NK-92 (cell line): ENCODE results near the gene PHACTR1.
"Not testable (repeated sequence)": the region's sequence is repeated elsewhere in the genome, so short reads cannot be mapped to it uniquely, and the experiment has no call there.

ENCODE experiments used
- DNase-seq: peaks from one replicate; lab custom pipeline; 2025; ENCODE audit not compliant: unreplicated experiment; lab: John Stamatoyannopoulos, UW

The PHACTR1 gene

GRCh38 chr6:12943549-12943948 lies 227.0 kb downstream of the PHACTR1 start:
- no peak for DNase-seq

DNA sequence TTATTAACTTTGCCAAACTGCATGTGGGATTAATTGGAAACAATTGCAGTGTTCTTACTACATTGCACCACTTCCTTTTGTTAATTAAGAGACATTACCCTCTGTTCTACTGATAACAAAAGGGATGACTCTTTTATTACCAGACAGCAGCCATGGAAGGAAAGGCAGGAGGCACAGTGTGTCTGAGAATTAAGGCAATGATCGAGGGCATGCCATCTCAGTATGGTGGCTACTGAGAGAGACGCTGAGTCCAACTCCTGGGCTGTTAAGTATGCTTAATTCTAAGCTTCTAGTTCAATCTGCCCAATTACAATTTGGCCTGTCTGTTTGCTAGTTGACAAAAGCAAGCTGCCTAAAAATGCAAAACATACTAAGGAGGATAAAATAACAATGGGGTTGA lies 227.4 kb downstream of the PHACTR1 start:
- no peak for DNase-seq

- DNase-seq, result not testable (repeated sequence)
Measured at GRCh38 chr6:12944528-12944927, 228.0 kb downstream of the PHACTR1 start.

GRCh38 chr6:12947151-12947871 lies 230.7 kb downstream of the PHACTR1 start:
- no peak for DNase-seq

DNA sequence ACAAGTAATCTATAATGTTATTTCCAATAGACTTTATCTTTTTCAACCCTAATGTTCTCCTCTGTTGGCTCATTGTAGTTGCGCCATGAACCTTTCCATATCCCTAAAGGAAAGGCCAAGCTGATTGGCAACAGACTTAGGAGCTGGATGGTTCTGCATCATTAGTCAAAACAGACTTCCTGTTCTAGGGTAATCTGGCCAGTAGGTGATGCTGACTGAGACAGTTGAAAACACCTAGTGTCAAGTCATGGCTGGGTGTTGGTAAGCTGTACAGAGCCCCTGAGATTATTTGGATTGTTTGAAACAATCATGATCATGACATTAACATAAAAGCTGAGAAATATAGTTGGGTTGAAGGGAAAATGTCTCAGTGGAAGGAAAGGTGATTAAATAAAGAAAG lies 231.4 kb downstream of the PHACTR1 start:
- DNase-seq, result no peak

DNA sequence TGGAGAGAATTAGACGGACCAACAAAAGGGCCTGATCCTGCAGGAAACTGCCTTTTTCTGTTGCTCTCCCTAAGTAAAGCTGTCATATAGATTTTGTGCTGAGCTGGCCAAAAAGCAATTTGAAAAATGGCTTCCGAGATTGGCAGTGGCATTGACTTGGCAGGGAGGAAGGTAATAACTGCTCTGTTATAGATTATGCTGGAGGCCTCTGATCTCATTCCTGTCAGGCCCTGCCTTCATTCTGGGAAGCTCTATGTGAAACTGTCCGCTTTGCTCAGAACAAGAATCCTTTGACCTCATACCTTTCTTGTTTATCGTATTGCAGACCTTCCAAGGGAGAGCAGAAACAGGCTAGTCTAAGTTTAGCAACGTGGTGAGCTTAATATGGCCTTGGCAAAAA lies 234.4 kb downstream of the PHACTR1 start:
- no peak for DNase-seq

DNA sequence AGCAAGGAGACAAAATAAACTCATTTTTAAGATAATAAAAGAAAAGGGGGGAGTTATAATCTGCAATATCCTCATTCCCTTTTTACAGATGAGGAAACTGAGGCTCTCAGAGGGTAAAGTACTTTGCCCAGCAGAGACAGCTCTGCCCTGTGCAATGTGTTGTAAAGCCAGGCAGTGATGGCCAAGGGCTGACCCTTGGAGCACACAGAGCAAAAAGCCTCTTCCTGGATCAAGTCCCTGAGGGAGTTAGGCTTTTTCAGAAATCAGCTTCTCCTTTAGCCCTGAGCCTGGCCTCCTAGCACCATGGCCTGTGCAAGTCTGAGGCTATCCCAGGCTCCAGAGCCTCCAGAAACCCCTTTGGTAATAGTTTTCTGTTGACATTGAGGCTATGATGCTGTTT lies 234.8 kb downstream of the PHACTR1 start:
- no peak for DNase-seq

- no peak for DNase-seq
Measured at GRCh38 chr6:12952318-12952717, 235.8 kb downstream of the PHACTR1 start.

- no peak for DNase-seq
Measured at GRCh38 chr6:12955956-12956355, 239.4 kb downstream of the PHACTR1 start.

DNA sequence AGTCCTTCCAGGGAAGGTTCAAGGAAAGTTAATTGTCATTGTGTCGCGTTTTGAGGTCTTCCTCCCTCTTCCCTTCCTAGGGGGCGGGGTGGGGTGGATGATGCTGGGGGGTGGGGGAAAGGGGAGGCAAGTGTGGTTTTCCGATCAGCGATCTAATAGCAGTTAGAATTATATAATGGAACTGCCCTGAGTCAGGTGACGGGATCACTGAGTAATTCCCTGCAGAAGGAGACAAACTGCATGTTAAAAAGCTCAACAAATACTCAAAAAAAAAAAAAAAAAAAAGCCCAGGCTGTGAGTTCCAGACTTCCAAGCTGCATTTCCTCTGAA lies 240.4 kb downstream of the PHACTR1 start:
- no peak for DNase-seq

DNA sequence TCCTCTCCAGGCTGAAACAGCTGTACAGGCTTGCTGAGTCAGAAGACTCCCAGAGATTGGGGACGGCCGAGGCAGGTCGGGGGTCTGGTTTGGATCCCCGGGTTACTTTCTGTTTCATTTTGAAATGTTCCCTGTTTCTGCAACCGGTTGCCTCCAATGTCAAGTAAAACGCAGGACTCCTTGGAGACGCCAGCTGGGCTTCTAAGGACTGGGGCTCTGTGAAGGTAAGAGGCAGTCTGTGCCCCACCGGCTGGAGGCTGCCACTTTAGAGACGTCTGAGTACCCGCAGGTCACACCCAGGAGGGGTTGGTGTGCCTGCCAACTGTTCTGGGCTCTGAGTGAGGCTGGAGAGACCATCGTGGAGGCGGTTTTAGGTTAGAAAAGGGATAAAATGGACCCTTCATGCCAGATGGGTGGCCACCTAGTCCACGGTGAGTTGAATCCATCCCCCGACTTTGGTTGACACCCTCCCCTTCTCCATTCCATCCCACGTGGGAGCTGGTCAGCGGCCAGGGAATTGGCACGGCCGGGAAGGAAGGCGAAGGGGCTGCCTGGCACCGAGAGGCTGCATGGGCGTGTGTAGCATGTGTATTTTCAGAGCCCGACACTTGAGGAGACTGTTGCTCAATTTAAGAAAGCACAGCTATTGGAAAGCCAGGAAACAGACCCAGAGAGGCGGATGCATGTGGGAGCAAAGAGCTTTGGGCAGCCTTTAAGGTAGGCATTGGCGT lies 240.9 kb downstream of the PHACTR1 start:
- no peak for DNase-seq

DNA sequence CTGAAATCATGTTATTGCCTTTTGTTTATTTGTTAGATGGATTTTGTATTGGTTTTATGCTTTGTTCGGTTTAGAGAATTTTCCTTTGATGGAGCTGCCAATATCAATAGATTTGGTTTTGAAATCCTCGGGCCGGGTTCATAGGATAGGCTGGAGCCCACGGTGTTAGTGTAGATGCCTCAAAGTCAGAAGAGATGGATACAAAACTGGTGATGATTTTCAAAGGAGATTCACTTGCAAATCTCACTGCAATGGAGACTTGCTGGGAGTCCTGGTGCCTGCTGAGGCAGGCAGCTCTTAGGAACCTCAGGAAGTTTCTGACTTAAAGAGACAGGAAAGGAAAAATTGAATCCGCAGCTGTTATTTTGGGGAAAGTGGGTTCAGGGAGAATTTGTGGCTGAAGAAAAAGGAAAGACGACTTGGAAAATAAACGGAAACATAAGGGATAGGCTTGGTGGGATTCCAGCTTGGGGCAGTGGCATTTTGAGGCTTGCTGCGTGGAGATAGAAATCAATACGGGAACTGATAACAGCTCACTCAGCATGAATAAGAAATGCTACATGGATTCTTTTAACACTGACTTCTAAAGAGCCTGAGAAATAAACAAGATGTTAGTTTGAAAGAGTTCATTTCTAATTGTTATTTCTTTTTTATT lies 241.6 kb downstream of the PHACTR1 start:
- DNase-seq, result no peak

DNA sequence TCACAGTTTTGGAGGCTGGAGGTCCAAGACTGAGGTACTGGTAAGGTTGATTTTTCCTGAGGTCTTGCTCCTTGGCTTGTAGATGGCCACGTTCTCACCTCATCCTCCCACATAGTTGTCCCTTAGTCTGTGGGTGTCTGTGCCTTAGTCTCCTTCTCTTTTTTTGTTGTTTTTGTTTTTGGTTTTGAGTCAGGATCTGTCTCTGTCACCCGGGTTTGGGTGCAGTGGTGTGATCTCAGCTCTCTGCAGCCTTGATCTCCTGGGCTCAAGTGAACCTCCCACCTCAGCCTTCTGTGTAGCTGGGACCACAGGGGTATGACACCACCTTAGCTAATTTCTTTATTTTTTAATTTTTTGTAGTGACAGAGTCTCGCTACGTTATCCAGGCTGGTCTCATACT lies 245.2 kb downstream of the PHACTR1 start:
- no peak for DNase-seq

DNA sequence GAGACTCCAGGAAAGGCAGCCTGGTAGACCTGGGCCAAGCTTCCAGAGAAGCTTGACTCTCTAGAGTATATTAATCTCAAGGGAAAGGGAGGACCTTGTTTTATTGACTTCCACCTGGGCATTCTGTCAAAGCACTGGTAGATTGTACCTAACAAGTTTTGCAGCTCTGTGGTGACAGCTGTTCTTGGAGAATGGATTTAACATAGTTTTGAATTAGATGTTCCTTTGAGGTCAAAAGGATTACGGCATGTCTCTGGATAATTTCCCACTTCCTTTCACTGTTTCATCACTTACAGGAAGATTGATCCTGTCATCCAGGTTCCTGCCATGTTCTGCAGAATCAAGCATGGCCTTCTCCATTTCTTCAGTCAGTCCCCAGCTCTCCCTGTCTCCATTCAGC lies 246.0 kb downstream of the PHACTR1 start:
- DNase-seq, result no peak

GRCh38 chr6:12962987-12963386 lies 246.4 kb downstream of the PHACTR1 start:
- no peak for DNase-seq

DNA sequence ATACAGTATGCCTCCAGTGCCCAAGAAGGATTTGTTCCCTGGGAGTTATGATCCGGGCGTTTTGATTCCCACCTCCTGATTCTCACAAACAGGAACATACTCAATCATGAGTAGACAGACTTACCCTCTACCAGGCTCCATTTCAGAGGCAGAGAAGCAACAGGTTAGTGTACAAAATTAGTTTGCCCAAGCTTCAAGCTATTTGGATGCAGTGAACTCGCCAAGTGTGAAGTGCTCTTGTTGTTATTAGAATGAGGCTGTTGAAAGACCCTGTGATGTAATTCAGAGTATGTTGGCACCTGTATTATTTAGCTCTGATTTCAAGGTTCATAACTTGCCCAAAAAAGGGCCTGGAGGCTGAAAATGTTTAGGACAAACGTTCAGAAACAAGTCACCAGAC lies 247.0 kb downstream of the PHACTR1 start:
- no peak for DNase-seq

DNA sequence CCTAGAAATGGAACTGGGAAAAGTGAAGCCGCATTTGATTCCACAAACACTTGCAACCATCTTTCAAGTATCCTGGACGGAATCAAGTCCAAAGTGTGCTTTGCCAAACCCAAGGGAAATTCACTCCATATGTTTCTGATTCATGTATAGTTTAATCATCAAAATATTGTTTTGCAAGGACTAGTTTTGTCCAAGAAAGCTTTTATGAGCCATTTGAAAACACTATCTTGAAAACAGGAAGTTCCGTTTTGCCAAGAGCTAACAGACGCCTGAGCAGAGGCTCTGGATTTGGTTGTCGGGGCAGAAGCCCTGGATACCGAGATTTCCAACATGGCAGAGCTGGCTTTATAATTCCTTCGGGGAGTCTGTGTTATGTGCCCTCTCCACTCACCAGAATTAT lies 251.1 kb downstream of the PHACTR1 start:
- DNase-seq, result no peak

- DNase-seq, result no peak
Measured at GRCh38 chr6:12968290-12968689, 251.7 kb downstream of the PHACTR1 start.

- DNase-seq, result no peak
Measured at GRCh38 chr6:12968839-12969558, 252.4 kb downstream of the PHACTR1 start.

DNA sequence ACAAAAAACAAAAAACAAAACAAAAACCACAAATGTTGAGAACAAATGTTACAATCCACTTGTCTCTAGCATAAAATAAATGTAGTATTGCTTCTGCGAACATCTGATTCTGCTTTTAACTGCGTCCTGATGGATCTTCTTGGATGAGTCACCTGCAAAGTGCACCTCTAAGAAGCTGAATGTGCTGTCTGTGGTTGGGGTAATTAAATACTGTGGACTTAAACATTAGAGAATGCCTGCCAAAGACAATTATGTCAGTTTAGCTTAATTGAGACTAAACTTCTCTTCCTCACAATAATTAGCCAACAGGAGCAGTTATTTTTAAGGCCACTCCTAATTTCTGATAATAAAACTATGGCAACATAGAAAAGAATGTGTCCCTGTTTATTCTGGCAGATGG lies 253.4 kb downstream of the PHACTR1 start:
- DNase-seq, result no peak

- no peak for DNase-seq
Measured at GRCh38 chr6:12973386-12973785, 256.8 kb downstream of the PHACTR1 start.

- no peak for DNase-seq
Measured at GRCh38 chr6:12974551-12974950, 258.0 kb downstream of the PHACTR1 start.
